Measurements from ENCODE around the gene CTNNA2. TPM values are rescaled to one million over a fixed set of nuclear protein-coding genes. Genes with fewer than 3 reads are reported as not detected.

The CTNNA2 gene
- total and polyA plus RNA-seq, 12 donors, result 0.12 to 5.0 (median 1.4) TPM; not detected in 1

DNA sequence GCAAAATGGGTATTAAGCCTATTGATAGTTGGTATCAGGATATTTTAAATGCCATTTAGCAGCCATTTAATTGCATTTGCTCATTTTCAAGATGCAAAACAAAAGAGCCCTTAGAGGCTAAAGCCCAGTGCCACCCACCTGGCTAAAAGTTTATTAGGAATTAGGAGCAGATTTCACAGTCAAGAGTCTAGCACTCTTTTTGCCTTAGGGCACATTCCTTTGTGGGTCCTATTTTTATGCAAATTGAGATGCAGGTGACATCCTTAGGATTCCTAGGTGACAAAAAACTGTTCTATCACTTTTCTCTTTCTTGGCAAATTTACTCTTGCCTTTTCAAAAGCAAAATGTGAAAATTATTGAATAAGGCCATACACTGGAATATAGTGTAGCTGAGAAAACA is 42.0 kb downstream of the CTNNA2 start:
- intact Hi-C loops (cut with DNase I), result no loop called here

DNA sequence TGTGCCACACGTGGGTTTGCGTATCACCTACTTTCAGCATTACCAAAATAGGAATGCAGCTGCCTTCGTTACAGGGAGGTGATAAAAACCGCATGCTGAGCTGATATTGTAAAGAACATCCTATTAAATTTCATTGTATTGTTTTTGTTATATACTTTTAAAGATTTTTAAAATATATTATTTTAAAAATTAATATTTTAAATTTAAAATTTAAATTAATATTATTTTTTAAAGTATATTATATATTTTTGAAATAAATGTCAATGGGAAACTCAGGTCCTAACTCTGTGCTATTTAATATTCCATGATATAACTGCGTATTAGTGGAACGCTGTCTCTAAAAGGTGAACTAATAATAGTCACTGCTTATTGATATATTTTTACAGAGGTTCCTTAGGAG is 51.2 kb downstream of the CTNNA2 start:
- 84 to 94% (median 86%) methylated on average over 6 of the region's 6 CpGs for WGBS, 4 donors
- Histone ChIP-seq H3K9me3 (replicated peaks in 1 of 3) (peaks cover 0 to 6% (median 0%) of the 10 kb centered on the region in 3 donors), H3K27me3 (no peaks in the 10 kb centered on the region), H3K4me1 (replicated peaks in 1 of 2) (no peaks in the 10 kb centered on the region), H3K4me3 (no peak overlapping the region), H3K27ac (no peak overlapping the region), H3K36me3 (replicated peaks in 1 of 2) (no peaks in the 10 kb centered on the region)
- no peak for DNase-seq
- intact Hi-C loops (cut with DNase I), result no loop called here
- TF ChIP-seq, protein P1, sequence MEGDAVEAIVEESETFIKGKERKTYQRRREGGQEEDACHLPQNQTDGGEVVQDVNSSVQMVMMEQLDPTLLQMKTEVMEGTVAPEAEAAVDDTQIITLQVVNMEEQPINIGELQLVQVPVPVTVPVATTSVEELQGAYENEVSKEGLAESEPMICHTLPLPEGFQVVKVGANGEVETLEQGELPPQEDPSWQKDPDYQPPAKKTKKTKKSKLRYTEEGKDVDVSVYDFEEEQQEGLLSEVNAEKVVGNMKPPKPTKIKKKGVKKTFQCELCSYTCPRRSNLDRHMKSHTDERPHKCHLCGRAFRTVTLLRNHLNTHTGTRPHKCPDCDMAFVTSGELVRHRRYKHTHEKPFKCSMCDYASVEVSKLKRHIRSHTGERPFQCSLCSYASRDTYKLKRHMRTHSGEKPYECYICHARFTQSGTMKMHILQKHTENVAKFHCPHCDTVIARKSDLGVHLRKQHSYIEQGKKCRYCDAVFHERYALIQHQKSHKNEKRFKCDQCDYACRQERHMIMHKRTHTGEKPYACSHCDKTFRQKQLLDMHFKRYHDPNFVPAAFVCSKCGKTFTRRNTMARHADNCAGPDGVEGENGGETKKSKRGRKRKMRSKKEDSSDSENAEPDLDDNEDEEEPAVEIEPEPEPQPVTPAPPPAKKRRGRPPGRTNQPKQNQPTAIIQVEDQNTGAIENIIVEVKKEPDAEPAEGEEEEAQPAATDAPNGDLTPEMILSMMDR (IDR thresholded peaks at IDR 0.05), result no peak
- no peak for TF ChIP-seq POLR2A (IDR thresholded peaks at IDR 0.05)

More for the DNA sequence above, 42.0 kb downstream of the CTNNA2 start:
- no peak overlapping the region for H3K4me3 ChIP-seq
- no peak for TF ChIP-seq POLR2A (IDR thresholded peaks at IDR 0.05)
- TF ChIP-seq, protein P1 (IDR thresholded peaks at IDR 0.05), result no peak
- DNase-seq, result no peak
- H3K27me3 ChIP-seq, result no peaks in the 10 kb centered on the region
- no peaks in the 10 kb centered on the region for H3K9me3 ChIP-seq (replicated peaks in 1 of 3)
- H3K4me1 ChIP-seq (replicated peaks in 1 of 2), result no peaks in the 10 kb centered on the region
- H3K27ac ChIP-seq, result no peak overlapping the region
- no peaks in the 10 kb centered on the region for H3K36me3 ChIP-seq (replicated peaks in 1 of 2)

DNA sequence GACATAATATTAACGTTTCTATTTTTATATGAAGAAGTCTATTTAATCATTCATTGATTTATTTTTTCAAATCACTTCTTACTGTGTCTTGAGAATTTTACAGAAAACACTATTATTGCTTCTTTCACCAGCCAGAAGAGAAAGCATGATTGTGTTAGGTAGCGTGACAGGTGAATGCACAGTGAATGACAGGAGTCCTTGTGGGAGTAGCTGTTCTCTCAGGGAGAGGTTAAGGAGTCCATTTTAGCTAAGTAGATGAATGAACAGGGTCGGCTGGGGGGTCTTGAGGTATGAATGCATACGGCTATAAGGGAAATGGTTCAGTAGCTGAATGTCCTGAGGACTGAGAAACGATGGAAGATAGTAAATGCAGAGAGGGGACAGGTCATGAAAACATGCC is 56.2 kb downstream of the CTNNA2 start:
- no peaks in the 10 kb centered on the region for H3K4me1 ChIP-seq (replicated peaks in 1 of 2)
- H3K27ac ChIP-seq, result no peak overlapping the region
- no peak for DNase-seq
- H3K27me3 ChIP-seq, result no peaks in the 10 kb centered on the region
- H3K4me3 ChIP-seq, result no peak overlapping the region
- TF ChIP-seq, protein P1 (IDR thresholded peaks at IDR 0.05), result no peak
- no peak for TF ChIP-seq POLR2A (IDR thresholded peaks at IDR 0.05)
- WGBS, 4 donors, result 47 to 60% (median 53%) methylated on average over 5 of the region's 5 CpGs
- no peaks in the 10 kb centered on the region for H3K36me3 ChIP-seq (replicated peaks in 1 of 2)
- intact Hi-C loops (cut with DNase I), result no loop called here
- H3K9me3 ChIP-seq (replicated peaks in 1 of 3), result no peaks in the 10 kb centered on the region

DNA sequence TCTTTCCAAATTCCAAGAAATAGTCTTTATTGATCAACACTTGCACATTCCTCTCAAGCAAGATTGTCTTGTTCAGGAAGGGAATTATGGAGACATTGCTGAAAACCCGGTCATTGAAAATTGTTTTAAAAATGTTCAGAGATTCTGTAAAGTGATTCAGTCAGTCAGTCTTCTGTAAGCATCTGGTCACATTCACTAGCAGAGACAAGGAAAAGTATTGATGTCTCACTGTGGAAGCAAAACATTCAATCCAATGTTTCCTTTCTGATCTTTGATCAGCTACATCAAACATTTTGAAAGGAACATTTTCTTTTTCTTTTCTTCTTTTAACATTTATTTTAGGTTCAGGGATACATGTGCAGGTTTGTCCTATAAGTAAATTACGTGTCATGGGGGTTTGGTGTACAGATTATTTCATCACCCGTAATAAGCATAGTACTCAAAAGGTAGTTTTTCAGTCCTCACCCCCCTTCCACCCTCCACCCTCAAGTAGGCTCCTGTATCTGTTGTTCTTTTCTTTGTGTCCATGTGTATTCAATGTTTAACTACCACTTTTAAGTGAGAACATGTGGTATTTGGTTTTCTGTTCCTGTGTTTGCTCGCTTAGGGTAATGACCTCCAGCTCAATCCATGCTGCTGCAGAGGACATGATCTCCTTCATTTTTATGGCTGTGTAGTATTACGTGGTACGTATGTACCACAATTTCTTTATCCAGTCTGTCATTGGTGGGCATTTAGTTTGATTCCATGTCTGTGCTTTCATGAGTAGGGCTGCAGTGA is 61.2 kb downstream of the CTNNA2 start:
- 76 to 83% (median 78%) methylated on average over 6 of the region's 6 CpGs for WGBS, 4 donors
- H3K9me3 ChIP-seq (replicated peaks in 1 of 3), result no peaks in the 10 kb centered on the region
- no peaks in the 10 kb centered on the region for H3K4me1 ChIP-seq (replicated peaks in 1 of 2)
- H3K4me3 ChIP-seq, result no peak overlapping the region
- intact Hi-C loops (cut with DNase I), result no loop called here
- DNase-seq, result no peak
- H3K27me3 ChIP-seq, result no peaks in the 10 kb centered on the region
- no peaks in the 10 kb centered on the region for H3K36me3 ChIP-seq (replicated peaks in 1 of 2)
- TF ChIP-seq POLR2A (IDR thresholded peaks at IDR 0.05), result no peak
- TF ChIP-seq, protein P1 (IDR thresholded peaks at IDR 0.05), result no peak
- no peak overlapping the region for H3K27ac ChIP-seq
